Measurements from ENCODE around the gene RNU6-8. TPM values are rescaled to one million over a fixed set of nuclear protein-coding genes. Genes with fewer than 3 reads are reported as not detected.

The RNU6-8 gene
- total and polyA plus RNA-seq, 10 of the 15 experiments (the other 5 are each of a cell fraction or from before 2014, with no cell fraction given) = not detected

DNA sequence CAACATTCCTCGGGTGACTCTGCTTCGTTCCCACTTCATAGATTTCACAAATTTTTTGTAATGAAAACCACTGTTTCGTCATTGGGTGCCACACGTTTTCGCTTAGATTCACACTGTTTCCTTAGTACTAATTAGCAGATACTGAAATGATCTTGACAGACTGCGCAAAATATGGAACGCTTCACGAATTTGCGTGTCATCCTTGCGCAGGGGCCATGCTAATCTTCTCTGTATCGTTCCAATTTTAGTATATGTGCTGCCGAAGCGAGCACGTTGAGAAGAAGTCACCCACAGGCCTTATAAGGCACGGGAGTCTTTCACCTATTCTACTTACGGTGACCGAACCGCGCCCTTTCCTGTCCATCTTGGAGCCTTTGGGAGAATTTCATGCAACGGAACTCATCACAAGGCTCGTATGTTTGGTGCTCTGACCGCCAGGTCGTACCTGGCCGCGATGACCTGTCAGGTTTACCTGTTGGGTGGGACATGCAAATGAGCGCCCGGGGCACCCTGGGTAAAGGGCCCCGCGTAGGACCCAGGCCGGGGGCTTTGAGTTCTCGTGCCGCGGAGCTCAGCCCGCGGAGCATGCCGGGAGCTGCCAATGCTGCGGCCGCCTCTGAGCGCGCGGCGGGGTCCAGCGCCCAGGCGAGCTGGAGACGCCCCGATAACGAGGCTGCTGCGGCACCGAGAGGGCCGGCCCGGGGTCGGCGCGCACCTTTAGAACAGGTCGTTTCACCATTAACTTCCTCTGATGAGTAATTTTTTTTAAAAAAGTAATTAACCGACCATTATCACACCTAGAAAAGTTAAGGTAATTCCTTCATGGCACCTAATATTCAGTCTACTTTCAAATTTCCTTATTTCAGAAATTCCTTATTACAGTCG lies at the start of gene RNU6-8 (continued):
- TF ChIP-seq TCF7 (IDR thresholded peaks at IDR 0.05; ENCODE audit: borderline replicate concordance) (0 out of 2 replicates have a peak, but pooled peaks have one; percentile 17), STAT1 (conservative IDR thresholded peaks at IDR 0.05) (peak; percentile 84; the same call in 1 of the 2 replicates), BMI1 (IDR thresholded peaks at IDR 0.05; ENCODE audit: borderline replicate concordance) (peak; percentile 58; the same call in 1 of the 2 replicates)

GRCh38 chr14:32252030-32252670 lies 49.1 kb upstream of the RNU6-8 start:
- BruUV-seq (replicated peaks) = no TSS peak
- 65% methylated on average over 3 of the region's 3 CpGs for WGBS (ENCODE audit: insufficient coverage, insufficient replicate concordance, low lambda C conversion rate, missing lambda C conversion rate)
- 0 out of 2 replicates have a peak, but pooled peaks have one; percentile 19 for TF ChIP-seq MXI1 (IDR thresholded peaks at IDR 0.05; ENCODE audit: low read depth, low read length)
- no peak for TF ChIP-seq STAT1 (conservative IDR thresholded peaks at IDR 0.05)
- TF ChIP-seq, protein P1, sequence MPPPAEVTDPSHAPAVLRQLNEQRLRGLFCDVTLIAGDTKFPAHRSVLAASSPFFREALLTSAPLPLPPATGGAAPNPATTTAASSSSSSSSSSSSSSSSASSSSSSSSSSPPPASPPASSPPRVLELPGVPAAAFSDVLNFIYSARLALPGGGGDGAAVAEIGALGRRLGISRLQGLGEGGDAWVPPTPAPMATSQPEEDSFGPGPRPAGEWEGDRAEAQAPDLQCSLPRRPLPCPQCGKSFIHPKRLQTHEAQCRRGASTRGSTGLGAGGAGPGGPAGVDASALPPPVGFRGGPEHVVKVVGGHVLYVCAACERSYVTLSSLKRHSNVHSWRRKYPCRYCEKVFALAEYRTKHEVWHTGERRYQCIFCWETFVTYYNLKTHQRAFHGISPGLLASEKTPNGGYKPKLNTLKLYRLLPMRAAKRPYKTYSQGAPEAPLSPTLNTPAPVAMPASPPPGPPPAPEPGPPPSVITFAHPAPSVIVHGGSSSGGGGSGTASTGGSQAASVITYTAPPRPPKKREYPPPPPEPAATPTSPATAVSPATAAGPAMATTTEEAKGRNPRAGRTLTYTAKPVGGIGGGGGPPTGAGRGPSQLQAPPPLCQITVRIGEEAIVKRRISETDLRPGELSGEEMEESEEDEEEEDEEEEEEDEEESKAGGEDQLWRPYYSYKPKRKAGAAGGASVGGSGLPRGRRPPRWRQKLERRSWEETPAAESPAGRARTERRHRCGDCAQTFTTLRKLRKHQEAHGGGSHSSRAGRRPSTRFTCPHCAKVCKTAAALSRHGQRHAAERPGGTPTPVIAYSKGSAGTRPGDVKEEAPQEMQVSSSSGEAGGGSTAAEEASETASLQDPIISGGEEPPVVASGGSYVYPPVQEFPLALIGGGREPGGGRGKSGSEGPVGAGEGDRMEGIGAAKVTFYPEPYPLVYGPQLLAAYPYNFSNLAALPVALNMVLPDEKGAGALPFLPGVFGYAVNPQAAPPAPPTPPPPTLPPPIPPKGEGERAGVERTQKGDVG (CRISPR knock-in tag; IDR thresholded peaks at IDR 0.05) = no peak
- peak; percentile 40; the same call in 1 of the 2 replicates for TF ChIP-seq YY1 (IDR thresholded peaks at IDR 0.05; ENCODE audit: low read depth, low read length)
- TF ChIP-seq FOXK2 (IDR thresholded peaks at IDR 0.05) = peak; percentile 45; the same call in 1 of the 2 replicates
- TF ChIP-seq CTCF (IDR thresholded peaks at IDR 0.05 in 2 of 3, conservative IDR thresholded peaks at IDR 0.05 in 1 of 3; ENCODE audit: control insufficient read depth in 2 of 3, extremely low read depth in 1 of 3, insufficient read depth in 1 of 3, low read depth in 3 of 3, low read length in 3 of 3) = peak; percentile 74 to 88 (median 86)
- peak; percentile 28; the same call in 1 of the 2 replicates for TF ChIP-seq RUNX3 (IDR thresholded peaks at IDR 0.05; ENCODE audit: low read length)
- no peak for TF ChIP-seq RFX5 (IDR thresholded peaks at IDR 0.05; ENCODE audit: low read depth, low read length)
- no peak for TF ChIP-seq ATF3 (IDR thresholded peaks at IDR 0.05; ENCODE audit: borderline replicate concordance, extremely low read depth, low read depth, low read length)
- peak; percentile 91 for TF ChIP-seq SMC3 (IDR thresholded peaks at IDR 0.05; ENCODE audit: borderline replicate concordance, low read length)

More at GRCh38 chr14:32252030-32252670, 49.1 kb upstream of the RNU6-8 start:
- RAD21 ChIA-PET (ENCODE audit: unreplicated experiment) = interaction anchor here (0.5 to 5.8 kb wide), 12 partner anchors 11 to 742 kb away, joined by 3 to 99 read pairs (median 3); no protein-coding TSS in a partner anchor
- POLR2A ChIA-PET = no interaction called here
- Histone ChIP-seq H3K27ac (ENCODE audit: control insufficient read depth, insufficient read depth) (no peak overlapping the region), H3K9ac (ENCODE audit: control insufficient read depth, insufficient read depth, low read length) (no peak overlapping the region), H3K36me3 (ENCODE audit: control insufficient read depth in 2 of 2, insufficient read depth in 2 of 2, low read length in 1 of 2) (no peaks in the 10 kb centered on the region), H3K4me3 (no peak overlapping the region), H2AFZ (ENCODE audit: control insufficient read depth, low read depth, low read length) (peak overlapping the region; percentile 58), H3K9me3 (replicated peaks; ENCODE audit: control insufficient read depth, insufficient read depth, low read length) (no peaks in the 10 kb centered on the region), H3K4me2 (ENCODE audit: control insufficient read depth, insufficient read depth) (no peak overlapping the region), H3K79me2 (ENCODE audit: control insufficient read depth, insufficient read depth, low read length) (no peaks in the 10 kb centered on the region), H3K27me3 (replicated peaks in 1 of 2; ENCODE audit: control insufficient read depth in 2 of 2, insufficient read depth in 2 of 2, low read length in 1 of 2) (no peaks in the 10 kb centered on the region), H3K4me1 (ENCODE audit: control insufficient read depth, insufficient read depth, low read length) (no peaks in the 10 kb centered on the region), H4K20me1 (ENCODE audit: control insufficient read depth, insufficient read depth) (no peaks in the 10 kb centered on the region)
- ATAC-seq = peak; percentile 93
- peak; percentile 36 for DNase-seq (ENCODE audit: low read depth, low spot score)
- peak; percentile 78 for FAIRE-seq
- intact Hi-C loops (cut with micrococcal nuclease; ENCODE audit: unreplicated experiment) = loop anchor here (1.0 to 2.0 kb wide), 3 partner anchors 45 to 326 kb away; no protein-coding TSS in a partner anchor
- SMC1A ChIA-PET (ENCODE audit: uncharacterized antibody, unreplicated experiment) = interaction anchor here (0.7 to 7.6 kb wide), 26 partner anchors 7 to 746 kb away, joined by 3 to 154 read pairs (median 4); no protein-coding TSS in a partner anchor
- in situ Hi-C loops (cut with MboI) = loop anchor here (5.0 kb wide), 1 partner anchor 180 kb away; no protein-coding TSS in a partner anchor
- CTCF ChIA-PET = interaction anchor here (0.6 to 11.7 kb wide), 35 partner anchors 8 to 800 kb away, joined by 3 to 300 read pairs (median 4); partner anchors contain the start of genes ARHGAP5 and RNU6-8

Measured in GM12878 (cell line).